Hindlimb muscle (tissue), 1 donor: Measurements from ENCODE around the gene MPIG6B. TPM values are rescaled to one million over a fixed set of nuclear protein-coding genes. Genes with fewer than 3 reads are reported as not detected.
A peak's percentile ranks its signal among the peaks of the same experiment; 100 is the strongest.

ENCODE experiments used
- DNase-seq: peaks from one replicate; pipeline ENCODE4 v3.0.0-alpha.2; 2013
- polyA plus RNA-seq: library from polyadenylated mRNA; unstranded; fragments of 120-200 nt; gene quantifications from one replicate; pipeline ENCODE4 v1.2.1, GENCODE V29; 2013; ENCODE audit not compliant: insufficient read length

The MPIG6B gene
- polyA plus RNA-seq, 1 donor = 0.71 TPM

DNA sequence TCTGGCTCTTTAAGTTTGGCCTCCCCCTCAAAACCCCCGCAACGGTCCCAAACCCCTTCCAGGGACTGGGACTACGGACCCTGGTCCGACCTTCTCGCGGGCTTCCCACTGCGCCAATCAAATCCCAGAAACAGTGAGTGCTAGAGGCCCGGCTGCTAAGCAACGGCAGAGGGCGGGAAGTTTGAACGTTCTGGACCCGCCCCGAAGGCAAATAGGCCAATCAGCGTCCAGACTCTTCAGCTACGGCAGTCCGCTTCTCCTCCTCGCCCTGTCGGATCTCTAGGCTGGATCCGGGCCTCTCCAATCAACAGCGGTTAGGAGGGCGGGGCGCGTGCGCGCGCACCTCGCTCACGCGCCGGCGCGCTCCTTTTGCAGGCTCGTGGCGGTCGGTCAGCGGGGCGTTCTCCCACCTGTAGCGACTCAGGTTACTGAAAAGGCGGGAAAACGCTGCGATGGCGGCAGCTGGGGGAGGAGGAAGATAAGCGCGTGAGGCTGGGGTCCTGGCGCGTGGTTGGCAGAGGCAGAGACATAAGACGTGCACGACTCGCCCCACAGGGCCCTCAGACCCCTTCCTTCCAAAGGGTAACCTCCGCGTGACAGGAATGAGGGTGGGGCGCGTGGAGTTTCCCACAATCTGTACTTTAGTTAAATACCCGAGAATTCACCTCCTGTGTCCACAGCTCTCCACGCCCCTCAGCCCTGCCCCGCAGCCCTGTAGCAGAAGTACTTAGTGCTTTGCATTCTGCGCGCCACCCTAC lies 16.6 kb downstream of the MPIG6B start, which contains the start of gene MSH5:
Gene MSH5 (plus strand): TSS at position 367 of the 758 bp plus-strand sequence. CDS start 462 bp downstream, outside the sequence.
- DNase-seq = peak; percentile 98

DNA sequence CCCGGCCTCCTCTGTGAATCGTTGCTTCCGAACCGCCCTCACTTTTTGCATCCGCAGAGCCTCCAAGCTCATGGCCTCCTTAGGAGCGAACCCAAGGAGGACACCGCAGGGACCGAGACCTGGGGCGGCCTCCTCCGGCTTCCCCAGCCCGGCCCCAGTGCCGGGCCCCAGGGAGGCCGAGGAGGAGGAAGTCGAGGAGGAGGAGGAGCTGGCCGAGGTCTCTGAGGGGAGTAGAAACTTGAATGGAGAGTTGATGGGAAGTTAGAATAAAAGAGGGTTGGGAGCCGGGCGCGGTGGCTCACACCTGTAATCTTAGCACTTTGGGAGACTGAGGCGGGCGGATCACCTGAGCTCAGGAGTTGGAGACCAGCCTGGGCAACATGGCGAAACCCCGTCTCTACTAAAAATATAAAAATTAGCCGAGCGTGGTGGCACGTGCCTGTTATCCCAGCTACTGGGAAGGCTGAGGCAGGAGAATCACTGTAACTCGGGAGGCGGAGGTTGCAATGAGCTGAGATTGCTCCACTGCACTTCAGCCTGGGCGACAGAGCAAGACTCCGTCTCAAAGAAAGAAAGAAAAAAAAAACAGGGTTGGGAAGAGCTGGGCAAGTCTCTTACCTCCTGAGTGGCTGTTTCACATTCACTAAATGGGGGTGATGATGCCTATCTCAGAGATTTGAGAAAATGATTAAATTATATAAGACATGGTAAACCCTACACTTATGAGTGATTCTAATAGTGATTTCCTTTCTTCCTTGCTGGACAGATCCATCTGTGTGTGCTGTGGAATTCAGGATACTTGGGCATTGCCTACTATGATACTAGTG lies 17.4 kb downstream of the MPIG6B start:
- no peak for DNase-seq

DNA sequence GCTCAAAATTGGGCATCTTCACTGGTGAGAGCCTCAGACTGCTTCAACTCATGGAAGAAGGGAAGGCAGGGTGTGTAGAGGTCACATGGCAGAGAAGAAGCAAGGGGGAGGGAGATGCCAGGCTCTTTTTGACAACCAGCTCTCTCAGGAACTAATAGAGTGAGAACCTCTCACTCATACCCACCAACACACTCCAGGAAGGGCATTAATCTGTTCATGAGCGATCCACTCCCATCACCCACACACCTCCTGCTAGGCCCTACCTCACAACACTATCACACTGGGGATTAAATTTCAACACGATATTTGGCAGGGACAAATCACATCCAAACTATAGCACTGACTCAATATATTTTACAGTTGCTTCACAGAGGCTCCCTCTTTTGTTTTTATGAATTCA lies 18.6 kb downstream of the MPIG6B start:
- no peak for DNase-seq

DNA sequence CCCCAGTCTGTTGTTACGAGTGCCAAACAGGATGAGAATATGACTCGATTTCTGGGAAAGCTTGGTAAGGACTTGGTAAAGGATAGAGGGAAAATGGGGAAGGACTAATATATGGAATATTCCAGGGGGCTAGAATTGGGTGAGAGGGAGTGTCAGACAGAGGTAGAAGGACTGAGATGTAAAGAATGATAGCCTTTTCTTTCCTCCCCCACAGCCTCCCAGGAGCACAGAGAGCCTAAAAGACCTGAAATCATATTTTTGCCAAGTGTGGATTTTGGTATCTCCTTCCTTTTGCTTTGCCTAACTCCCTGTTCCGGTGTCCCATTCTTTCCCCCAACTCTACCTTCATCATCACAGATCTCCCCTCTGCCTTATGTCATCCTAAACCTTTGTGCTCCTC lies 19.7 kb downstream of the MPIG6B start:
- no peak for DNase-seq

DNA sequence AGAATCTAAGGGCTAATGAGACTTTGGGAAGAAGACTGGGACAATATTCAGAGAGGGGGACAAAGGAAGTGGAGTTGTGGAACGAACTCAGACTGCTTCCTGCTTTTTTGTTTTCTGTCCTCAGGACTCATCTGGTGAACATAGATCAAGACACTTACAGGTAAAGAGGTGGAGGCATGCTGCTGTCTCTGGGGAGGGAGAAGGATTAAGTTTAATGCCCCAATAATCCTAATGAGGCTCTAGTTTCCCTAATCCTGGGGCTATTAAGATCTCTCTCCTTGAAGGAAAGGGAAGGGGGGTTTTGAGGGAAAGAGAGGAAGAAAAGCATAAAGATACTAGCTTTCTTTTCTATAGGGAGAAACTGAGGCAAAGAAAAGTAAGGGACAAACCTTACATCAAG lies 21.2 kb downstream of the MPIG6B start:
- no peak for DNase-seq

DNA sequence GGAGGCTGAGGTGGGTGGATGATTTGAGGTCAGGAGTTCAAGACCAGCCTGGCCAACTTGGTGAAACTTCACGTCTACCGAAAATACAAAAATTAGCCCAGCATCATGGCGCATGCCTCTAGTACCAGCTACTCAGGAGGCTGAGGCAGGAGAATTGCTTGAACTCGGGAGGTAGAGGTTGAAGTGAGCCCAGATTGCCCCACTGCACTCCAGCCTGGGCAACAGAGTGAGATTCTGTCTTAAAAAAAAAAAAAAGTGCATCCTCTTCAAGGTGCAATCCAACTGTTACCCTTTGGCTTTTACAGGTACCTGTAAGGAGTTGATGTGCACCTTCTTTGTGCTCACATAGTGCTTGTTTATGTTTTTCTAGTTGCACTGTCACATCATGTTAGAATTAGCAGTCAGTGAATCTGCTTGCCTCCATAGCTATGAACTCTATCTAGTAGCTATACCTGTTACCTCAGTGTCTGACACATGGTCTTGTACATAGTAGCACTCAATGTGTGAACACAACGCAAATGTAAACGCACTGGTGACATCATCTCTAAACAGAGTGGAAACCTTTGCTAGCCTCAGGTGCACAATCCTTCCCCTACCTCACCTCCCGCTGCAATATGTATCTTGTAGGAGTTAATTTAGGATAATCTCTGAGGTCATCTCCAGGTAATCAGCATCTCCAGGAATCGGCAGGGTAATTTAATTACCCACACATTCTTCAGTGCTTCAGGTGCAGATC lies 26.3 kb downstream of the MPIG6B start:
- DNase-seq = no peak

DNA sequence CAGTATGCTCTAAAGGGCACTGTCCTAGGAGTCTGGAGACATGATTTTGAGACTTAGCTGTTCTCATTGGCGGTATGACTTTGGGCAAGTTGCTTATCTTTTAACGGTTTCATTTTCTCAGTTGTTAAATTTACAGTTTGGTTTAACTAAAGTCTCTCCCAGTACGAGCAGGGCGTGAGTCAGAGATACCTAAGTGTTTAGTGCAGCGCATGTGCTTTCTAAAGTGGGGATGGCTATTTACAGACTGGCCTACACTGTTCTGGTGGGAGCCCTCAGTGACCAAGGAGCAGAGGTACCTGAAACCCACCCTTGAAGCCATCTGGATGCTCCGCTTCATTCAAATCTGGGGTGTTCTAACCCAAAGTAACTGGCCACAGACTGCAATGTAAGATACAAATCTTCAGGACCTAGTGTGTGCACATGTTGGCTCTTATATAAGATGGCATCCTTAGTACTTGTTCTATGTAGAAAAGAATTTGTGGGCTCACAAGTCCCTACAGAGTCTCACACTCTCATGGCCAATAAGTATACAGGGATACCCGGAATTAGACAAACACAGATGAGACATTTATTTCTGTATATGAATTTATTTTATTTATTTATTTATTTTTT lies 27.3 kb downstream of the MPIG6B start:
- DNase-seq = no peak

DNA sequence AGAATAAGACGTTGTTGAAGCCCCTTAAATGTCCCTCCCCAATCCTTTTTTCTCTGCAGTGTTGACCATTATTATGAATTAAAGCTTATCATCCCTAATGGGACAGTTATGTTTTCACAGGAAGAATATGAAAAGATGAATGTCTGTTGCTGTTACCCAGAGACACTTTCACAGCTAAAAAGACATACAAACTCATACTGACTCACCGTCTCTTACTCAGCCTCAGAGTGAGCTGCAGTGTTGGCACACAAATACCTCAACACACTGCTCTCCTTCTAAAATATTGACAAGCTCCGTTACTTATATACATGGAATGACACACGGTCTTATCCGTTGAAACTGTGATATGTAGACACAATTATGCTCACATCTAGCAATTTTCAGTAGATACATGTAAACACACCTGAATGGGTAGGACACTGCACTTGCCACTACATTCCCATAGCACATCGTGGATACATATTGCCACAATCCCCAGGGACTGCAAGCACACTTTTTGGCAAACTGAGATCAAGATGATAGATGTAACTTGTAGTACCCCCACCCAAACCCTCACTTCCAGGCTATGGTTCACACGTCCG lies 29.7 kb downstream of the MPIG6B start:
- DNase-seq = no peak

DNA sequence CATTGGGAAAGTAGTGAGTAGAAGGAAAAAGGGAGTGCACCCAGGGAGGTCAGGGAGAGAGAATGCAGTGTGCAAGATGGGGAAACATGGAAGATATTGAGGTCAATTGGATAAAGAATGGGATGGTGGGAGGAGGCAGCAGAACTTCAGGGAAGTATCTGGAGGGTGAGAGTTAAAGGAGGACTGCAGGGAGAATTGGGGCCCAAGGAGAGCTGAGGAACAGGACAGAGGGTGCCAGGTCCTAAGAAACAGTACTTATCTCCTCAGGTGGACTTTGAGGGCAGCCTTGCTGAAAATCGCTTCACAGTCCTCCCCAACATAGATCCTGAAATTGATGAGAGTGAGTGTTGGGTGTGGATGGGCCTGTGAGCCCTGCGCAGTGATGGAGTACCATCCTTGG lies 35.1 kb downstream of the MPIG6B start:
- DNase-seq = no peak

DNA sequence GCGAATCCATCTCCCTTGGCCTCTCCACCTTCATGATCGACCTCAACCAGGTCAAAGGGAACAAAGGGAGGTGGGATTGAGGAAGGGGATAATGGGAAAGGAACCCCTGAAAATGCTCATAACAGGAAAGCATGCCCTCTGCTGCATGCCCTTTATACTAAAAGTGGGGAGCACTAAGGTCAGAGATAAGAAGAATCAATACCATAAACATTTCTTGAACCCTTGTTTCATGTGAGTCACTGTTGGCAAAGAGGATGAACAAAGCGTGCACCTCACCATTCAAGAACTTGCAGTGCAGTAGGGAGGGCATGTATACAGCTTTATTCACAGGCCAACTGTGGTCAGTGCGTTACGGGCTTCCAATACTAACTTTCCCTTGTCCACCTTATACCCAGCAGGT lies 37.6 kb downstream of the MPIG6B start:
- DNase-seq = no peak

DNA sequence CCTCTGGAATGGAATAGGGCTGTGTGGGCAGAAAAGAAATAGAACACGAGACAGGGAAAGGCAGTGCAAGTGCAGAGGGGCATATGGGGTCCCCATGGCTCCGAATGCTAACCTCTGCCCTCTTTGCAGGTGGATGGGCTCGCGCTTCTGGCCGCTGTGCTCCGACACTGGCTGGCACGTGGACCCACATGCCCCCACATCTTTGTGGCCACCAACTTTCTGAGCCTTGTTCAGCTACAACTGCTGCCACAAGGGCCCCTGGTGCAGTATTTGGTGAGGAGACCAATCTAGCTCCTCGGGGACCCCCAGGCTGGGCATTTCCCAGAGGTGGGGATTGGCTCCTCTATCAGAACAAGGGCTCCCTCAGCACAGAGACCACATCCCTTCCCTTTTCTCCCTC lies 38.2 kb downstream of the MPIG6B start:
- no peak for DNase-seq

DNA sequence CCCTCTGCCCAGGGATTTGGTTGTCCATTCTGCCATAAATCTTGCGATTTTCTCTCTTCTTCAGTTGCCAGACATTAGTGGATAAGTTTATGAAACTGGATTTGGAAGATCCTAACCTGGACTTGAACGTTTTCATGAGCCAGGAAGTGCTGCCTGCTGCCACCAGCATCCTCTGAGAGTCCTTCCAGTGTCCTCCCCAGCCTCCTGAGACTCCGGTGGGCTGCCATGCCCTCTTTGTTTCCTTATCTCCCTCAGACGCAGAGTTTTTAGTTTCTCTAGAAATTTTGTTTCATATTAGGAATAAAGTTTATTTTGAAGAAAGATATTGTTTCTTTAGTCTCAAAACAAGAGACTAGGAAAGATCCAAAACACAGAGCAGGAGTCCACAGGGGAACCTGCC lies 39.2 kb downstream of the MPIG6B start, which contains the start of gene SAPCD1:
Gene SAPCD1 (plus strand): TSS at position 301 of the 400 bp plus-strand sequence. CDS start 399 bp downstream, outside the sequence.
- no peak for DNase-seq

DNA sequence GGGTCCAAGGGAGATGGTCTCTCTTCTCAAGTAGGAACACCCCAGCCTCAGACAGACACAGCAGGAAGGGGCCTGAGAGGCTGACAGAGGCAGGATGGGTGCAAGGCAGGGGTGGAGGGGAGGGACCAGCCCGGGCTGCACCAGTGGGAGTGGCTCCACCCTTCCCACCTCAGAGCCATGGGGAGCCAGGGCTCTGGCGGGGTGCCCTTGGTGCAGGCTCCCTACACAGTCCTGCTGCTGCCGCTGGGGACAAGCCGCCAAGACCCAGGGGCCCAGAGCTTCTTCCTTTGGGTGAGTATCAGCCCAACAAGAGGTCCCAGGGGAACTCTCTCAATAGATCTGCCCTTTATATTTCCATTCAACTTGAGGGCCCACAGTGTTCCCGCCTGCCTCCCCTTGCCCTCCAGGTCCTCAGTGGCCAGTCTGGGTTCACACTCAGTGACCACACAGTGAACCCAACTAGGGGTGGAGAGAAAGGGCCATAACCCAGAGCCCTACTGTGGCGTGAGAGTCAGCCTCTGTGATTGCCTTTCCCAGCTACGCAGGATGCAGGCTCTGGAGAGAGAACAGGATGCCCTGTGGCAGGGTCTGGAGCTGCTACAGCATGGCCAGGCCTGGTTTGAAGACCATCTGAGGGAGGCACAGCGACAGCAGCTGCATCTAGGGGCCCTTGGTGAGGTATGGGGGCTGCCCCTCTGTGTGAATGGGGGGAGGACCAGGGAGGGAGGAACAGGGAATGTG lies 39.9 kb downstream of the MPIG6B start:
- DNase-seq = no peak

DNA sequence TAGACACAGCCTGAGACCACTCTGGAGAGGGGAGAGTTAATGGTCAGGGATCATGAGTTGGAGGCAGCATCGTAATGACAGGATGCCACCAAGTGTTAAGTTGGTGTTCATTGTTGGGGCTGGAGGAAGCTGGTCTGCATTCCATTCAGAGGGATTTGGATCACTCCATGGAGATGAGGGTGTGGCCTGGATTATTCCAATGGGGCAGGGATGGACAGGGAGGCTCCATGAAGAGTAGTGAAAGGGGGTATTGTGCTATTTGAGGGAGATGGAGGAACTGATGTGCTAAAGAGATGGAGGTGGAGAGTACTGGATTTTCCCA lies 40.4 kb downstream of the MPIG6B start:
- DNase-seq = no peak

DNA sequence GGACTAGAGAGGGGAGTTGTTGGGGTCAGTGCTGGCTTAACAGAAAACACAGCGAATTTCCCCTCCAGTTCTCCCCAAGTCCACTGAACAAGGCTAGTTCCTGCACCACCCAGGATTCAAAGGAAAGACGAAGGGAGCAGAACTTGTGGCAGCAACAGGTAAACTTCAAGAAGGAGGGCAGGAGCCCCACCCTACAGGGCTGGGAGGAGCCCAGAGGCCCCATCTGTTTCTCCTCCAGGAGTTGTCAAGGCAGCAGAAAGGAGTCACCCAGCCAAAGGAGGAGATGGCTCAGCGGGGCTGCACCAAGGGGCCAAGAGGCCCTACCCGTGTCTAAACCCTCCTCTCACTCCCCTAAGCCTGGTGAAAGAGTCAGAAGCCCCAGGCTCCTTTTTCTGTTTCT lies 41.0 kb downstream of the MPIG6B start:
- DNase-seq = no peak

DNA sequence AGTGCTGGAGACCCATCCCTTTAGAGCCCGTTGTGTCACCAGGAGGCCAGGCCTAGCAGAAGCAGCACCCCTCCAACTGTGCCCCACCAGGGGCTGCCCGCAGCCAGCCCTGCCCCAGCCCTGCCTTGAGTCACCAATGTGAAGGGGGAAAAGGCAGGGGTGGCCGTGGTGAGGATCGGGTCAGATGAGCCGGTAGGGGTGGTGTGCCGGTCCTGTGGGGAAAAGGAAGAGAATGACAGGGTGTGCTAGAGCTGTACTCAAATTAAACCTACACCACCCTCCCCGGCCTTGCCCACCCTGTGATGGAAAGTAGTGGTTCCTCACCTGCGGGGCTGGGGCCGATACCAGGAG lies 42.4 kb downstream of the MPIG6B start:
- DNase-seq = no peak

DNA sequence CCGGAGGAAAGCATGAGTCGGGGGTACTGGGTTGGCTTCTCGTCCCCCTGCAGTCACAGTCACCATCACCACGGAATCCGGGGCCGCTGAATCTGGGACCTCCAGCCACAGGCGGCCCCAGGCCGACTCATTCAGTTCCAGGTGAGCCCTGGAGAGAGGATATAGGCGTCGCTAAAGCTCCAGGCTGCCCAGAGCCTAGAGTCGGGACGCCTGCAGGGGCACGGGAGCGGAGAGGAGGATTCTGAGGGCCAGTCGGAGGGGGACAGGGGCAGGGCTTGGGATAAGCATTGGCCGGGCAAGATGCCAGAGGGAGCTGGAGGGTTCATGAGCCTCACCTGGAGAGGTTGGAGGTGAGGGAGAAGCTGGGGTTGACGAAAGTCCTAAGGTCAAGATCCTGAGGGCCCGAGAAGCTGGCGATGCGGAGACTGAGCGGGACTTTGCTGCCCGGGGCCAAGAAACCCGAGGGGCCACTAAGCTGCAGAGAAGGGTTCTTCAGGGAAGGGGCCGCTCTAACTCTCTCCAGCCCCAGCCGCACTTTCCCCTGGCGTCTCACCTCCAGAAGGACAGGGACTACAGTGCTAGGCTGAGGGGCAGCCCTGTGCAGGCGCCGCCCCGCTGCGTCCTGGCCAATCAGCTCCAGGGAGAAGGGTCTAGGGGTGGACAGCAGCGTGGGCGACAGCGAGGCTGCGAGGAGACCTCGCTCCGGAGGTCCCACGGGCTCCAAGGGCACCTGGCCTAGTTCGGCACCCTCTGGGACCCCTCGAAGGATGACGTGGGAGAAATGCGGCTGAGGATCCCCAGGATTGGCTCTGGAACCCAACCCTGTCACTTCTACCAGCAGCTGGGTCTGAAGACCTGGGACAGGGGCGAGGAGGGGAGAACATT lies 43.0 kb downstream of the MPIG6B start:
- DNase-seq = peak; percentile 31

DNA sequence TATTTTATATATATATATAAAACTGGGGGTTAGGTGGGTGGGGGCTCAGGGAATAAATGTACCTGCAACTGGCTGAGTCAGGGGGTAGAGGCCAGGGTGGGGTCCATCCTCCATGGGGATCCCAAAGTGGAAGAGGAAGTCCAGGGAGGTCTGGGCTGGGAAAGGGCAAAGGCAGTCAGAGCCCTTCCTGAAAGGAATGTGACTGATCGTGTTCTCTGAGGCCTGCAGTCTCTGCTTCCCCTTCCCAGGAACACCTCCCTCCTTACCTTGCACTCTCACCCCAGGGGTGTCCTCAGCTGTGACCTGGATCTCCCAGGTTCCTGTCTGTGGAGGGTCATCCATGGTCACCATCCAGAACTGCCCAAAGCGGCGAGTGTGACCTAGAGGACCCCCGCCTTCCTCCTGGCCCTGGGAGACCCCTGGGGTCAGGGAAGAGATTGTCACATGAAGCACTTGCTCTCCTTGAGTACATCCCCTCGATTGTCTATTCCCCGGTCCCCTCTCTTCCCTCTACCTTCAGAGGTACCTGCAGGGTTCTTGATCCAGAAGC lies 44.0 kb downstream of the MPIG6B start:
- no peak for DNase-seq

DNA sequence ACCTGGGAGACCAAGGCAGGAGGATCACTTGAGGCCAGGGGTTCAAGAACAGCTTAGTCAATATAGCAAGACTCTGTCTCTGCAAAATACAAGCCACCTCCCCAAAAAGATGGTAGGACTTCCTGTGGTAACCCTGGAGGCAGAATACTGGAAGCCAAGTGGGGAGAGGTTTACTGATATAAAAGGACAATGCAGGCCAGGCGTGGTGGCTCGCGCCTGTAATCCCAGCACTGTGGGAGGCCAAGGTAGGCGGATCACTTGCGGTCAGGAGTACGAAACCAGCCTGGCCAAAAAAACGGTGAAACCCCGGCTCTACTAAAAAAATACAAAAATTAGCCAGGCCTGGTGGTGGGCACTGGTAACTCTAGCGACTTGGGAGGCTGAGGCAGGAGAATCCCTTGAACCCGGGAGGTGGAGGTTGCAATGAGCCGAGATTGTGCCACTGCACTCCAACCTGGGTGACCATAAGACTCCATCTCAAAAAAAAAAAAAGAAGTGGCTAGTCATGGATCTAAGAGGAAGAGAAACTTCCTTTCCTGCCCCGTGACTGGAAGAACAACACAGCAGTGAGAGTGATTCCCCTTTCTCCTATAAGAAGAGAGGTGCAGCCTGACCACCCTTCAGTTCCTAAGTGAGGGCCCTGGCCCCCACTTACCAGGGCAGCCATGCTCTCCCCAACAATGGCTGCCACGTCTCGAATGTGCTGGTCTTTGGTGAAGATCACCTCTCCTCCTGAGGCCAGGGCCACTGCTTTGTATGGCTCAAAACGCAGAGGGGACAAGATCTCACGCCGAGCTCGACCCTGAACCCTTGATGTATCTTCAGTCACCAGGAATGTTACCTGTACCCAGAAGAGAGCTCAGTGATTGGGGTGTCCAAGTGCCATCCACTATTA lies 45.4 kb downstream of the MPIG6B start:
- DNase-seq = no peak
